Ishikawa (cell line): ENCODE data around the gene ADGRG1.

Experiments
- CEBPB ChIP-seq: IDR thresholded peaks from 2 replicates; pipeline ENCODE4 v1.6.1; 2012
- CREB1 ChIP-seq: IDR thresholded peaks from 2 replicates; pipeline ENCODE4 v1.6.1; 2012; ENCODE audit warnings: low read depth
- EP300 ChIP-seq: IDR thresholded peaks from 2 replicates; pipeline ENCODE4 v1.6.1; 2012; ENCODE audit warnings: borderline replicate concordance
- FOXM1 ChIP-seq: IDR thresholded peaks from 2 replicates; pipeline ENCODE4 v1.6.1; 2012; ENCODE audit warnings: low read depth, borderline replicate concordance
- MAX ChIP-seq: IDR thresholded peaks from 2 replicates; pipeline ENCODE4 v1.6.1; 2012
- NFIC ChIP-seq: IDR thresholded peaks from 2 replicates; pipeline ENCODE4 v1.6.1; 2012
- RAD21 ChIP-seq: IDR thresholded peaks from 2 replicates; pipeline ENCODE4 v1.6.1; 2012; ENCODE audit warnings: low read depth
- REST ChIP-seq: IDR thresholded peaks from 2 replicates; pipeline ENCODE4 v1.6.1; 2012; ENCODE audit warnings: low read depth, mild to moderate bottlenecking
- TAF1 ChIP-seq: IDR thresholded peaks from 2 replicates; pipeline ENCODE4 v1.6.1; 2012; ENCODE audit warnings: low read depth, mild to moderate bottlenecking
- TEAD4 ChIP-seq: IDR thresholded peaks from 2 replicates; pipeline ENCODE4 v1.6.1; 2012
- USF1 ChIP-seq: IDR thresholded peaks from 2 replicates; pipeline ENCODE4 v1.6.1; 2012
- YY1 ChIP-seq: IDR thresholded peaks from 2 replicates; pipeline ENCODE4 v1.6.1; 2012; ENCODE audit warnings: low read depth
- ZBTB7A ChIP-seq: IDR thresholded peaks from 2 replicates; pipeline ENCODE4 v1.6.1; 2012; ENCODE audit warnings: low read depth

- no peak for TF ChIP-seq RAD21
- no peak for TF ChIP-seq EP300
- TF ChIP-seq FOXM1, result no peak
- no peak for TF ChIP-seq NFIC
- TF ChIP-seq ZBTB7A, result no peak
- no peak for TF ChIP-seq MAX
- no peak for TF ChIP-seq YY1
- TF ChIP-seq CREB1, result no peak
- no peak for TF ChIP-seq REST
- no peak for TF ChIP-seq USF1
- no peak for TF ChIP-seq TEAD4
- no peak for TF ChIP-seq TAF1
- TF ChIP-seq CEBPB, result no peak
These were observed 36.2 kb downstream of the ADGRG1 start for GRCh38 chr16:57664662-57665025.
